SK-N-MC (cell line): ENCODE measurements around the gene ARL5B.

Experiments used
- EZH2 ChIP-seq: fragments of 200-600 bp; sonication (generic); IDR thresholded peaks from one replicate; pipeline ENCODE4 v1.6.1; 2017; ENCODE audit warnings: antibody characterized with exemption
- POLR2AphosphoS5 ChIP-seq: IDR thresholded peaks from 2 replicates; pipeline ENCODE4 v1.6.1; 2012; ENCODE audit warnings: mild to moderate bottlenecking, low read depth, low read length, borderline replicate concordance

DNA sequence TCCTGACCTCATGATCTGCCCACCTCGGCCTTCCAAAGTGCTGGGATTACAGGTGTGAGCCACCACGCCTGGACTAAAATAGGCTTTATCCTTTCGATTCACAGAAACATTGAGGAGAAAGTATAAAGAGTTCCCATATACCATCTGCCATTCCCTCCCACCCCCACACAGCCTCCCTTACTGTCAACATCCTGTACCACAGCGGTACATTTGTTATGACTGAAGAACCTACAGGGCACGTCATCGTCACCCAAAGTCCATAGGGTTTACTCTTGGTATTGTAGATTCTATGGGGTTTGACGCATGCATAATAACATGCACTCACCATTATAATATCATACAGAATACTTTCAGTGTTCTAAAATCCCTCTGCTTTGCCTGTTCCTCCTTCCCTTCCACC, 28.0 kb downstream of the ARL5B start:
- TF ChIP-seq POLR2AphosphoS5 (no peak), EZH2 (no peak)
